NCI-H2171 treated with DMSO at 0.1 percent for 48 hours (cell line): ENCODE measurements around the gene PRDM16.
"Not testable (repeated sequence)": the region's sequence is repeated elsewhere in the genome, so short reads cannot be mapped to it uniquely, and the experiment has no call there.

ENCODE experiments used
- DNase-seq: peaks from one replicate; lab custom pipeline; 2025; lab: John Stamatoyannopoulos, UW

The PRDM16 gene

DNA sequence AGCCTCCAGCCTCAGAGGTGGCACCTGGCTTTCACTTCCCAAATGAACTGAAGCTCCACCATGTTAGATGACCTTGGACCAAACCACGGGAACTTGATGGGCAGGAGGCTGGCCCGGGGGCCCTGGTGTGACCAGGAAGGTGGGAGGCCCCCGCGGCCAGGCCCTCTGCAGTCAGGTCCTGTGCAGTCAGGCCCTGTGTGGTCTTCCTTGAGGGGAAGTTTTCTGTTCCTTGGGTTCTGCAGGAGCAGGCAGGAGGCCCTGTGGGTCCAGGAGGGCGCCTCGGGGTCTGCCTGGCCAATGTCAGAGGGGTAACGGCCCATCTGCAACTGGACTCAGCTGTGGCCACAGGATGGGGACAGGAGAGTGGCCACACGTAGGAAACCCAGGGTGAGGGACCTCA, 13.0 kb downstream of the PRDM16 start:
- DNase-seq = no peak

- DNase-seq = no peak
Observed at GRCh38 chr1:3082571-3083516, 13.8 kb downstream of the PRDM16 start.

DNA sequence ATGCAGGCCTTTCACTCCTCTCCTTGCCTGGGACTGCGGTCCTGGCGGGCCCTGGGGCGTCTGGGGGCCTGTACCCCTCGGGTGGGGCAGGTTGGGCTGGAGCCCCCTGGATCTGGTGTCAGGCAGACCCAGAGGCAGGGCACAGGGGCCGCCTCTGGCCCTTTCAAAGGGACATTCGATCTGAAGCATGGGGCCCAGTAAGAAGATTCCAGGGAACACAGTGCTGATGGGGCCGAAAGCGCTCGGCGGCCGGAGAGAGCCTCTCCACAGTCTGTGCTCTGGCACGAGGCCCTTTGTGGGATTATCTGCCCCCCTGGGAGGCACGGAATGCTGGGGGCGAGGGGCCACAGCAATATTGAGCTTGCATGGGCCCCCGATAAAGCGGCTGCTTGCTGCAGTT, 15.2 kb downstream of the PRDM16 start:
- no peak for DNase-seq

GRCh38 chr1:3084726-3085125, 15.7 kb downstream of the PRDM16 start:
- DNase-seq = peak; percentile 27

GRCh38 chr1:3085721-3086120, 16.7 kb downstream of the PRDM16 start:
- no peak for DNase-seq

GRCh38 chr1:3086272-3086974, 17.4 kb downstream of the PRDM16 start:
- no peak for DNase-seq

GRCh38 chr1:3087049-3087448, 18.0 kb downstream of the PRDM16 start:
- no peak for DNase-seq

GRCh38 chr1:3087946-3088668, 19.1 kb downstream of the PRDM16 start:
- DNase-seq = not testable (repeated sequence)

DNA sequence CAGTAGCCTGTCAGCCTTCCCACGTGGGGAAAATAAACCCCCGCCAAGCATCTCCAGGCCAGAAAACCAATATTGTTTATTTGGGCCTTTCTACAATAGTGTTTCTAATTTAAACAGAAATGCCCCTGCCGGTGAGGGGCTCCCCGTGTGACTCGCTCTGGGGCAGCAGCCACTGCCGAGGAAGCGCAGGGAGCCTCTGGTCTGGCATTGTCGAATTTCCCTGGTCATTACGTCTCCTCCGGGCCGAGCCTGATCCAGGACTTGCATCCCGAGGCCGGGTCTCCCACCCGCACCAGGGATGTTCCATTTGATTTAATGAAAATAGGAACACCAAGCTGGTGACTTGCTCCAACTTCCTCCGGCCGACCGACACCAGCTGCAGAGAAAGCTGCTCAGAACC, 20.5 kb downstream of the PRDM16 start:
- DNase-seq = no peak

DNA sequence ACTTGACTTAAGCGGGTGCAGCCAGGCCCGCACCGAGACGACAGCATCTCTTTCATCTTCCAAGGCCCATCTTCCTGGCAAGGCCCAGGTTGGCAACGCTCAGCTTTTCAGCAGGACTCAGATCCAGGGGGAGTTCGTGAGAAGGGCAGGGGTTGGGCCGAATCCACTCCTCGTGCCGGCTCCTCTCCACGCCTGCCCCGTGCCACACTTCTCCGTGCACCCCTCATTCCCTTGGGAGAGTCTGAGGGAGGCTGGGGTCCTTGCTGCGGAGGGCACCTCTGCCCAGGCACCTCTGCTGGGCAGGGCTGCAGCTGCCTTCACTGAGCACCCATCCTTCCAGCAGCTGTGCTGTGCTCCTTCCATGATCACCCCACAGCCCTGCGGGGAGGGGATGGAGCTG, 22.3 kb downstream of the PRDM16 start:
- DNase-seq = no peak

DNA sequence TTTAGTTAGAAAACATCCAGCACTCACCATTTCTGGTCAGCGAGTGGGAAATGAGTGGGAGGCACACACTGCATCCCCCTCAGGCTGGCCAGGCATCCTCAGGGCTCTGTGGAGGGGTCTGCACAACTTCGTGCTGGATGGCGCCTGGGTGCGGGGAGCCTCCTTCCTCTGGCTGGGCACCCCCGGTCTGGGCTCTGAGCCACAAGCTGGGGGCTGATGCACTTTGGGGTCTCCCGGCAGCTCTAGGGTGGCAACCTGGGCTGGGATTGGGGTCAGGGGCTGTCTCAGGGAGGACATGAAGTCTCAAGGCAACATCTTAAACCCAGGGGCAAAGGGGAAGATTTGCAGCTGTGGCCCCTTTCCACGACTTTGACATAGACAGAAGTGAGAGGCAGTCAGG, 23.5 kb downstream of the PRDM16 start:
- no peak for DNase-seq

- peak; percentile 56 for DNase-seq
Observed at GRCh38 chr1:3093898-3094626, 25.1 kb downstream of the PRDM16 start.

DNA sequence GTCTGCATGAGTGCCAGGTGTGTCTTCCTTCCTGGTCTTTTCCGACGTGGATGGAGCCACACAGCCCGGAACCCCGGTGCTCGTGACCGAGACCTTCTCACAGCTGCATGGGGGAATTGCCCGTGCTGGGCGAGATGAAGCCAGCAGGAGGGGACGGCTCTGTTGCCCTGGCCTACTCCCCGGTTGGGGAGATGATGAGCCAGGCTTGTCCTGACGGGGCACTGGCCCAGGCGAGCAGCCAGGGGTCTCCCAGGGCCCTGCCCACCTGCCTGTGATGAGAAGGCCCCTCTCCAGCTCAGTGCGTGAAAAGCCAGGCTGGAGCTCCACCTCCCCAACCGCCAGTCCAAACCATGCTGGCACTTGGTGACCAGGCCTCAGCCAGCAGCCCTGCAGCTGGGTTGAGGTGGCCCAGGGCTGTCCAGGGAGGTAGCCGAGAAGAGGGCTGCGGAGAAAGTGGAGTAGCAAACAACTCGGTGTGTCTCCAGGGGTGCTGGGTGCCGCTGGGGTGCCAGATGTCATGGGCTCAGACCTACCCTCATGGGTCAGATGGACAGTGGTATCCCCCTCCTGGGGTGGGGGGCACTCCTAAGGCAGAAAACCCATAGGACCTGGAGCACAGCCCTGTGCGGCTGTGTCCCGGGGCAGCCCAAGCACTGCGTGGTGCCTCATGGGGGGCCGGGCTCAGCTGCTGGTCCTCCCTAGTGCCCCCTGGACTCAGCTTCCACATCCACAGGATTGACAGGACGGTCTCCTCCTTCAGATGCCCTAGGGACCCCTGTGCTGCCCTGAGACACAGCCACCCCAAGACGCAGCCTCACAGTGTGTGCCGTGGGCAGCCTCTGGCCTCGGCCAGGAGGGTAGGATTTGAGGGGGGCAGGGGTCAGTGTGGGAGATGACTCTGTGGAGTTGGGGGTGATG, 26.1 kb downstream of the PRDM16 start:
- DNase-seq = no peak

DNA sequence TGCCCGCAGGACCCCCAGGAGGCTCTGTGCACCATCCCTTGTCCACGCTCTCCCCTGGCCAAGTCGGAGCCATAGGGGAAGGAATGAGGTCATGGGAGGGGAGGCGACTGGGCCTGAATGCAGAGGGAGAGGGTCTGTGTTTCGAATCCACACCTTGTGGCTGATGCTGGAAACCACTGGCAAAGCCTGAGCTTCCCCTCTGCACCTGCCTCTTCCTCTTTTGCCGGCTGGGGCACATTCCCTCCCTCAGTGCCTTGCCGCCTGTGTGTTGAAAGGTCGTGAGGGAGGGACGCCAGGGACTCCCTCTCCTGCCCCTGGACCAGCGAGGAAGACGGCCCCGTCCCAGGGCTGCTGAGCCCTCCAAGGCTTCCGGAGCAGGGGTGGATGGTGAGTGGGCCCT, 27.3 kb downstream of the PRDM16 start:
- DNase-seq = no peak

DNA sequence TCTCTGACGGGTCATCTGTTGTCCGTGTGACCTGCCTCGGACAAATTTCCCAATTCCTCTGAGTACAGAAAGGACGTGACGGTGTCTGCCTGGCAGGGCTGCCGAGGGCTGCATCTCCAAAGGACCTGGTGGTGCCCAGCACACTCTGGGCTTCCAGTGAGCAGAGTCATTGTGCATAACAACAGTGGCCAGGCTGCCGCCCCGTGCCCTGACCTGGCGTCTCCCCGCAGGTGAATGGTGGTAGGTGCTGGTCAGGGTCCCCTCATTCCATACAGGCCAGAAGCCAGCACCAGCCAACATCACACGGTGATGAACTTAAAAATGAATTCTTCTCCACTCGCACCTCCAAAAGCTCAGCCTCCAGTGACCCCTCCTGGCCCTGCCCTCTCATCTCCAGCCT, 28.2 kb downstream of the PRDM16 start:
- no peak for DNase-seq

GRCh38 chr1:3097861-3098260, 28.9 kb downstream of the PRDM16 start:
- peak; percentile 86 for DNase-seq

DNA sequence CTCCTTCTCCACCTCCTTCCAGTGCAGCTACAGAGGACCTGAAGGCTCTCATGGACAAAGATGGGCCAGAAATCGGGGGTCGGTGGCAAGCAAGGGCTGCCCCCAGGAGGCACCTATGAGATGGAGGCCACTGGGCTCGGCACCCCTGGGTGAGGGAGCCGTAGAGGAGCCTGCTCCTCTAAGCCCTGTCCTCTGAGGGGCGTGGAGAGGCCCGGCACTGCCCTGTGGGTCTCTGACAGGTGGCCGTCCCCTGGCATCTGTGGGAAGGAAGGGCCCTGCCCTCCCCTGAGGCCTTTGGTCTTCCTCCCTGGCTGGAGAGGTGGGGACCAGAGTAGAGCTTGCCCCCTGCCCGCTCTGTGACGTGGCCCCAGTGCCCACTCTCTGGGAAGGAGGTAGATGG, 30.9 kb downstream of the PRDM16 start:
- no peak for DNase-seq

GRCh38 chr1:3101124-3101939, 32.3 kb downstream of the PRDM16 start:
- no peak for DNase-seq

- peak; percentile 53 for DNase-seq
Observed at GRCh38 chr1:3102641-3103040, 33.6 kb downstream of the PRDM16 start.
